KMS-11 (cell line): ENCODE data around the gene TMPRSS4.

Experiments used
- H2AFZ ChIP-seq: fragments of 200-600 bp; sonication (generic); 2 replicates; pipeline ENCODE4 v1.6.1; 2016; ENCODE audit warnings: antibody characterized with exemption, mixed run types, low read depth
- H3K27ac ChIP-seq: fragments of 200-600 bp; sonication (generic); 2 replicates; pipeline ENCODE4 v1.6.1; 2016; ENCODE audit warnings: mild to moderate bottlenecking, mixed run types
- H3K27me3 ChIP-seq: fragments of 200-600 bp; sonication (generic); 2 replicates; pipeline ENCODE4 v1.6.1; 2017; ENCODE audit warnings: mild to moderate bottlenecking, low read depth, mixed run types, moderate library complexity; ENCODE audit not compliant: insufficient read depth
- H3K36me3 ChIP-seq: fragments of 200-600 bp; sonication (generic); 2 replicates; pipeline ENCODE4 v1.6.1; 2017; ENCODE audit warnings: mild to moderate bottlenecking, mixed run types; ENCODE audit not compliant: insufficient read depth
- H3K4me1 ChIP-seq: fragments of 200-600 bp; sonication (generic); 2 replicates; pipeline ENCODE4 v1.6.1; 2016; ENCODE audit warnings: mild to moderate bottlenecking, low read depth, mixed run types; ENCODE audit not compliant: poor library complexity, severe bottlenecking
- H3K4me2 ChIP-seq: fragments of 200-600 bp; sonication (generic); 2 replicates; pipeline ENCODE4 v1.7.0; 2016; ENCODE audit warnings: mild to moderate bottlenecking, mixed run types
- H3K4me3 ChIP-seq: fragments of 200-600 bp; sonication (generic); IDR thresholded peaks from 2 replicates; pipeline ENCODE4 v1.6.1; 2017; ENCODE audit warnings: low read depth, low read length, mixed read lengths; ENCODE audit not compliant: insufficient read depth
- H3K79me2 ChIP-seq: fragments of 200-600 bp; sonication (generic); 2 replicates; pipeline ENCODE4 v1.6.1; 2016; ENCODE audit warnings: low read depth, mixed run types; ENCODE audit not compliant: insufficient read depth
- H3K9ac ChIP-seq: fragments of 200-600 bp; sonication (generic); 2 replicates; pipeline ENCODE4 v1.6.1; 2016; ENCODE audit warnings: mild to moderate bottlenecking, mixed run types
- H4K20me1 ChIP-seq: fragments of 200-600 bp; sonication (generic); 2 replicates; pipeline ENCODE4 v1.6.1; 2016; ENCODE audit warnings: mild to moderate bottlenecking, mixed run types; ENCODE audit not compliant: insufficient read depth
- CTCF ChIP-seq: fragments of 200-600 bp; sonication (generic); conservative IDR thresholded peaks from 2 replicates; pipeline ENCODE4 v1.6.1; 2017; ENCODE audit warnings: low read depth, mild to moderate bottlenecking, antibody characterized with exemption, low read length, moderate library complexity, mixed read lengths

The TMPRSS4 gene

DNA sequence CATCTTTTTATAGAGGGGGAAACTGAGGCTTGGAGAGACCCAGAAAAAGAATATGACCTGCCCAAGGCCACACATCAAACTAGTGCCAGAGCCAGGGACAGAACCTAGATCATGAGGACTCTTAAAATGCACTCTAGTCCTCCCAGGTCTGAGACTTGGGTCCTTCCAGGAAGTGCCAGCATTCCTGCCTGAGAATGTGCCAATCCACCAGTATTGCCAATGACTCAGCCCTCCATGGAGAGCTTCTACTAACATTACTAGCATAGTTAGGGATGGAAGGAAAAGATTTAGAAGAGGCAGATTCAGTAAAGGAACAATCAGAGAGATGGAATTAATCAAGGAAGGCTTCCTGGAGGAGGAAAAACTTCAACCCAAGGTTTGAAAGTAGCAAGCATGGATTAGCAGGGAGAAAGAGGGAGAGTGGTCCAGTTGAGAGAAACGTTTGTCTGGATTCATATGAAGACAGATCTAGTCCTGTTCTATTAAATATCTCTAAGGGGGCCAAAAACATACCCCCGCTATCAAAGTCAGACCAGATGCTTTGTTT lies 30.0 kb downstream of the TMPRSS4 start:
- Histone ChIP-seq H3K4me3 (no peak overlapping the region), H3K4me1 (no peaks in the 10 kb centered on the region), H3K9ac (no peak overlapping the region), H4K20me1 (no peaks in the 10 kb centered on the region), H3K27me3 (no peaks in the 10 kb centered on the region), H3K79me2 (no peaks in the 10 kb centered on the region), H2AFZ (no peak overlapping the region), H3K27ac (no peak overlapping the region), H3K36me3 (no peaks in the 10 kb centered on the region), H3K4me2 (no peak overlapping the region)
- TF ChIP-seq CTCF: no peak

GRCh38 chr11:118108513-118108912 lies 31.6 kb downstream of the TMPRSS4 start:
- TF ChIP-seq CTCF: no peak
- Histone ChIP-seq H3K4me1 (no peaks in the 10 kb centered on the region), H3K27me3 (no peaks in the 10 kb centered on the region), H3K27ac (no peak overlapping the region), H3K36me3 (no peaks in the 10 kb centered on the region), H3K4me3 (no peak overlapping the region), H2AFZ (no peak overlapping the region), H4K20me1 (no peaks in the 10 kb centered on the region), H3K4me2 (no peak overlapping the region), H3K9ac (no peak overlapping the region), H3K79me2 (no peaks in the 10 kb centered on the region)

DNA sequence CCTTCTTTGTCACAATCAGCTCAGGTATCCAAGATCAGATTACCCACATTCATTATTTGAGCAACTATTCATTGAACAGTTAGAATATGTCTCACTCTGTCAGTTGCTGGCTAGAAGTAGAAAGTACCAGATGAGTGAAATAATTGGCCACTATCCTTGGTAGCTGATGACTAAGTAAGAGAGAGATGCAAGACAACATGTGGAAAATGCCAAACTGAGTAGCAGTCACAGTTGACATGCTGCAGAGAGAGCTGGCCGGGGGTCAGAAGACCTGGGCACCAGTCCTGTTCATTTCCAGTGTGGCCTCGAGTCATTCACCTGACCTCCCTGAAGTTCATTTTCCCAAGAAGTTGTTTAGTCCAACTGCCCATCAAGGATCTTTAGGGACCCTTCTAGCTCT lies 32.4 kb downstream of the TMPRSS4 start:
- Histone ChIP-seq H3K9ac (no peak overlapping the region), H4K20me1 (no peaks in the 10 kb centered on the region), H2AFZ (no peak overlapping the region), H3K79me2 (no peaks in the 10 kb centered on the region), H3K27ac (no peak overlapping the region), H3K4me1 (no peaks in the 10 kb centered on the region), H3K36me3 (no peaks in the 10 kb centered on the region), H3K4me2 (no peak overlapping the region), H3K4me3 (no peak overlapping the region), H3K27me3 (no peaks in the 10 kb centered on the region)
- no peak for TF ChIP-seq CTCF

GRCh38 chr11:118111019-118111743 lies 34.3 kb downstream of the TMPRSS4 start:
- no peak overlapping the region for H2AFZ ChIP-seq
- no peak overlapping the region for H3K27ac ChIP-seq
- no peak overlapping the region for H3K4me3 ChIP-seq
- H3K4me1 ChIP-seq: no peaks in the 10 kb centered on the region
- H3K79me2 ChIP-seq: no peaks in the 10 kb centered on the region
- H4K20me1 ChIP-seq: no peaks in the 10 kb centered on the region
- H3K27me3 ChIP-seq: no peaks in the 10 kb centered on the region
- TF ChIP-seq CTCF: no peak
- no peaks in the 10 kb centered on the region for H3K36me3 ChIP-seq
- H3K9ac ChIP-seq: no peak overlapping the region
- H3K4me2 ChIP-seq: no peak overlapping the region
